DND-41 (cell line): ENCODE results near the gene ADNP.

Experiments
- ATAC-seq: fragments of 200-7000 bp; cut with Tn5 transposase; 3 replicates; pipeline ENCODE4 v1.9.1; 2021; ENCODE audit warnings: low read depth; ENCODE audit not compliant: insufficient read depth
- DNase-seq: peaks from one replicate; pipeline ENCODE4 v3.0.0-alpha.2; 2020
- H2AFZ ChIP-seq: 2 replicates; pipeline ENCODE4 v1.6.0; 2012; ENCODE audit warnings: low read depth, low read length
- H3K27ac ChIP-seq: 2 replicates; pipeline ENCODE4 v1.5.1; 2012; ENCODE audit warnings: low read length, inconsistent platforms
- H3K27me3 ChIP-seq: fragments of 200-600 bp; sonication (generic); 2 replicates; pipeline ENCODE4 v1.6.0; 2012; ENCODE audit warnings: low read length, mild to moderate bottlenecking, inconsistent platforms; ENCODE audit not compliant: insufficient read depth, poor library complexity
- H3K36me3 ChIP-seq: 2 replicates; pipeline ENCODE4 v1.5.1; 2012; ENCODE audit warnings: low read length, inconsistent platforms; ENCODE audit not compliant: insufficient read depth
- H3K4me1 ChIP-seq: 2 replicates; pipeline ENCODE4 v1.5.1; 2012; ENCODE audit warnings: mild to moderate bottlenecking, low read length; ENCODE audit not compliant: insufficient read depth
- H3K4me2 ChIP-seq: 2 replicates; pipeline ENCODE4 v1.6.0; 2012; ENCODE audit warnings: mild to moderate bottlenecking, moderate library complexity, low read length, inconsistent platforms; ENCODE audit not compliant: insufficient read depth
- H3K4me3 ChIP-seq, 2 experiments: fragments of 200-600 bp in 1 of 2; shearing (Covaris generic) in 1 of 2; 2 replicates each; pipeline ENCODE4 v1.5.1; 2012 to 2016; ENCODE audit warnings: inconsistent platforms in 2 of 2, low read length in 2 of 2, mild to moderate bottlenecking in 2 of 2, low read depth in 1 of 2, moderate library complexity in 1 of 2
- H3K79me2 ChIP-seq: 2 replicates; pipeline ENCODE4 v1.6.0; 2012; ENCODE audit warnings: low read length, inconsistent platforms; ENCODE audit not compliant: insufficient read depth
- H3K9ac ChIP-seq: 2 replicates; pipeline ENCODE4 v1.6.0; 2012; ENCODE audit warnings: low read depth, mild to moderate bottlenecking, inconsistent platforms, low read length, moderate library complexity
- H3K9me3 ChIP-seq: 2 replicates; pipeline ENCODE4 v1.5.1; 2012; ENCODE audit warnings: low read length, moderate library complexity, mild to moderate bottlenecking, inconsistent platforms; ENCODE audit not compliant: insufficient read depth, severe bottlenecking
- H4K20me1 ChIP-seq: 2 replicates; pipeline ENCODE4 v1.6.0; 2012; ENCODE audit warnings: low read length; ENCODE audit not compliant: insufficient read depth
- CTCF ChIP-seq: IDR thresholded peaks from 2 replicates; pipeline ENCODE4 v1.5.1; 2012; ENCODE audit warnings: borderline replicate concordance, low read length, moderate library complexity, mild to moderate bottlenecking; ENCODE audit not compliant: poor library complexity, severe bottlenecking; ENCODE audit errors: extremely low read depth
- EZH2 ChIP-seq: IDR thresholded peaks from 3 replicates; pipeline ENCODE4 v1.6.1; 2012; ENCODE audit warnings: borderline replicate concordance, low read depth, mild to moderate bottlenecking, moderate library complexity, low read length, inconsistent platforms; ENCODE audit not compliant: severe bottlenecking

Gene ADNP

GRCh38 chr20:50857348-50857747, 73.9 kb downstream of the ADNP start:
- no peaks in the 10 kb centered on the region for H3K9me3 ChIP-seq
- H3K27ac ChIP-seq: no peak overlapping the region
- no peak overlapping the region for H3K4me3 ChIP-seq
- H3K36me3 ChIP-seq: no peaks in the 10 kb centered on the region
- DNase-seq (no peak), ATAC-seq (no peak)
- peaks cover 2% of the 10 kb centered on the region for H3K27me3 ChIP-seq
- no peaks in the 10 kb centered on the region for H3K79me2 ChIP-seq
- no peak overlapping the region for H3K4me2 ChIP-seq
- TF ChIP-seq CTCF: no peak
- TF ChIP-seq EZH2: no peak
- no peak overlapping the region for H2AFZ ChIP-seq
- H3K9ac ChIP-seq: no peak overlapping the region
- H3K4me1 ChIP-seq: no peaks in the 10 kb centered on the region
- H4K20me1 ChIP-seq: peaks cover 2% of the 10 kb centered on the region; the same call in 1 of the 2 replicates

GRCh38 chr20:50856475-50857041, 74.7 kb downstream of the ADNP start:
- Histone ChIP-seq H3K27me3 (peaks cover 2% of the 10 kb centered on the region), H3K4me3 (no peak overlapping the region), H3K9me3 (no peaks in the 10 kb centered on the region), H3K9ac (no peak overlapping the region), H3K27ac (no peak overlapping the region), H3K79me2 (no peaks in the 10 kb centered on the region), H4K20me1 (peaks cover 2% of the 10 kb centered on the region; the same call in 1 of the 2 replicates), H2AFZ (no peak overlapping the region), H3K36me3 (no peaks in the 10 kb centered on the region), H3K4me2 (no peak overlapping the region), H3K4me1 (no peaks in the 10 kb centered on the region)
- DNase-seq (no peak), ATAC-seq (no peak)
- TF ChIP-seq EZH2: no peak
- no peak for TF ChIP-seq CTCF

- H3K36me3 ChIP-seq: no peaks in the 10 kb centered on the region
- no peak overlapping the region for H3K4me3 ChIP-seq
- TF ChIP-seq CTCF (no peak), EZH2 (no peak)
- no peak overlapping the region for H2AFZ ChIP-seq
- no peaks in the 10 kb centered on the region for H3K79me2 ChIP-seq
- peaks cover 2% of the 10 kb centered on the region for H3K27me3 ChIP-seq
- no peaks in the 10 kb centered on the region for H3K4me1 ChIP-seq
- H3K4me2 ChIP-seq: no peak overlapping the region
- no peak for ATAC-seq
- DNase-seq: no peak
- H4K20me1 ChIP-seq: peaks cover 2% of the 10 kb centered on the region; the same call in 1 of the 2 replicates
- H3K9me3 ChIP-seq: no peaks in the 10 kb centered on the region
- no peak overlapping the region for H3K9ac ChIP-seq
- no peak overlapping the region for H3K27ac ChIP-seq
Measured at GRCh38 chr20:50855498-50856474, 75.5 kb downstream of the ADNP start.
